ENCODE results near the gene HNRNPC. TPM values are rescaled to one million over a fixed set of nuclear protein-coding genes. Genes with fewer than 3 reads are reported as not detected.

The HNRNPC gene
- total RNA-seq, 1 donor from 2014 or later, result 1,872 TPM

GRCh38 chr14:21309956-21310355 lies 40.7 kb upstream of the HNRNPC start:
- no peak overlapping the region for H3K4me3 ChIP-seq
- TF ChIP-seq EZH2 (IDR thresholded peaks at IDR 0.05), result no peak
- TF ChIP-seq CTCF (IDR thresholded peaks at IDR 0.05), result no peak
- TF ChIP-seq EZH2phosphoT487 (IDR thresholded peaks at IDR 0.05), result no peak
- H3K9me3 Mint-ChIP-seq, result no peaks in the 10 kb centered on the region
- H3K36me3 Mint-ChIP-seq, result no peaks in the 10 kb centered on the region
- H3K36me3 ChIP-seq, result no peaks in the 10 kb centered on the region
- no peaks in the 10 kb centered on the region for H4K20me1 ChIP-seq (ENCODE audit: low read depth)
- DNase-seq (ENCODE audit: low spot score), result no peak
- peaks cover 26% of the 10 kb centered on the region for H3K4me1 Mint-ChIP-seq
- H3K9ac ChIP-seq, result no peak overlapping the region
- no peaks in the 10 kb centered on the region for H3K9me3 ChIP-seq (ENCODE audit: low read depth)
- peaks cover 35% of the 10 kb centered on the region for H3F3A ChIP-seq (ENCODE audit: low read depth)
- no peak overlapping the region for H3K27ac Mint-ChIP-seq
- no peak overlapping the region for H3K4me3 Mint-ChIP-seq
- no peak overlapping the region for H3K27ac ChIP-seq
- no peak overlapping the region for H3K4me2 ChIP-seq
- no peaks in the 10 kb centered on the region for H3K27me3 ChIP-seq
- no peaks in the 10 kb centered on the region for H3K79me2 ChIP-seq (ENCODE audit: low read depth)
- peaks cover 5% of the 10 kb centered on the region for H3K27me3 Mint-ChIP-seq (ENCODE audit: insufficient read depth, low read depth)
- no peak overlapping the region for H2AFZ ChIP-seq (replicated peaks)
- peaks cover 19% of the 10 kb centered on the region for H3K4me1 ChIP-seq

- no peak for DNase-seq (ENCODE audit: low spot score)
- Mint-ChIP-seq H3K36me3 (no peaks in the 10 kb centered on the region), H3K9me3 (no peaks in the 10 kb centered on the region), H3K27ac (peak overlapping the region; percentile 83), H3K4me1 (peaks cover 26% of the 10 kb centered on the region), H3K27me3 (ENCODE audit: insufficient read depth, low read depth) (peaks cover 5% of the 10 kb centered on the region), H3K4me3 (peak overlapping the region; percentile 78)
- Histone ChIP-seq H3K9ac (no peak overlapping the region), H3F3A (ENCODE audit: low read depth) (peaks cover 35% of the 10 kb centered on the region), H3K4me3 (peak overlapping the region; percentile 44), H3K4me1 (peaks cover 19% of the 10 kb centered on the region), H2AFZ (replicated peaks) (peak overlapping the region; percentile 92), H3K79me2 (ENCODE audit: low read depth) (no peaks in the 10 kb centered on the region), H4K20me1 (ENCODE audit: low read depth) (no peaks in the 10 kb centered on the region), H3K27ac (peak overlapping the region; percentile 86), H3K27me3 (no peaks in the 10 kb centered on the region), H3K4me2 (peak overlapping the region; percentile 67), H3K36me3 (no peaks in the 10 kb centered on the region), H3K9me3 (ENCODE audit: low read depth) (no peaks in the 10 kb centered on the region)
- TF ChIP-seq EZH2 (IDR thresholded peaks at IDR 0.05) (no peak), CTCF (IDR thresholded peaks at IDR 0.05) (no peak), EZH2phosphoT487 (IDR thresholded peaks at IDR 0.05) (no peak)
Measured at GRCh38 chr14:21309238-21309636, 40.0 kb upstream of the HNRNPC start.

- Histone ChIP-seq H3K27ac (peak overlapping the region; percentile 86), H3K4me1 (peaks cover 19% of the 10 kb centered on the region), H3K4me2 (peak overlapping the region; percentile 83), H3K9ac (peak overlapping the region; percentile 41), H3K27me3 (no peaks in the 10 kb centered on the region), H3K4me3 (peak overlapping the region; percentile 60), H4K20me1 (ENCODE audit: low read depth) (no peaks in the 10 kb centered on the region), H3K9me3 (ENCODE audit: low read depth) (no peaks in the 10 kb centered on the region), H3K79me2 (ENCODE audit: low read depth) (no peaks in the 10 kb centered on the region), H2AFZ (replicated peaks) (peak overlapping the region; percentile 96), H3F3A (ENCODE audit: low read depth) (peaks cover 35% of the 10 kb centered on the region), H3K36me3 (no peaks in the 10 kb centered on the region)
- TF ChIP-seq CTCF (IDR thresholded peaks at IDR 0.05) (no peak), EZH2 (IDR thresholded peaks at IDR 0.05) (no peak), EZH2phosphoT487 (IDR thresholded peaks at IDR 0.05) (no peak)
- H3K4me3 Mint-ChIP-seq, result peak overlapping the region; percentile 78
- peak; percentile 97 for DNase-seq (ENCODE audit: low spot score)
- peak overlapping the region; percentile 83 for H3K27ac Mint-ChIP-seq
- no peaks in the 10 kb centered on the region for H3K36me3 Mint-ChIP-seq
- H3K4me1 Mint-ChIP-seq, result peaks cover 26% of the 10 kb centered on the region
- peaks cover 5% of the 10 kb centered on the region for H3K27me3 Mint-ChIP-seq (ENCODE audit: insufficient read depth, low read depth)
- H3K9me3 Mint-ChIP-seq, result no peaks in the 10 kb centered on the region
Measured at GRCh38 chr14:21308479-21309237, 39.4 kb upstream of the HNRNPC start.

All from neural progenitor cell (in vitro differentiated cells).